Ovary (tissue), 9 donors: ENCODE measurements around the gene ISG20L2. TPM values are rescaled to one million over a fixed set of nuclear protein-coding genes. Genes with fewer than 3 reads are reported as not detected.

Source experiments
- DNase-seq, 5 donors: peaks; one replicate each; pipeline ENCODE4 v3.0.0-alpha.2; 2019 to 2020
- H3K27ac ChIP-seq, 2 donors: fragments of 200-600 bp; one replicate each; pipeline versions ENCODE4 v1.5.1 to v1.8.0; 2019 to 2022
- H3K27me3 ChIP-seq: fragments of 200-600 bp; one replicate; pipeline ENCODE4 v1.8.0; 2022
- H3K36me3 ChIP-seq: fragments of 200-600 bp; sonication (generic); one replicate; pipeline ENCODE4 v1.5.1; 2019
- H3K4me1 ChIP-seq: one replicate; pipeline ENCODE4 v1.8.1; 2013; ENCODE audit warnings: mild to moderate bottlenecking, moderate library complexity; ENCODE audit not compliant: insufficient read depth
- H3K4me3 ChIP-seq: fragments of 200-600 bp; sonication (generic); one replicate; pipeline ENCODE4 v1.5.1; 2017
- H3K9me3 ChIP-seq, 2 donors: fragments of 200-600 bp in 1 of 2; sonication (generic) in 1 of 2; one replicate each; pipeline versions ENCODE4 v1.5.1 to v1.8.1; 2013 to 2019; ENCODE audit warnings: mild to moderate bottlenecking in 1 of 2, moderate library complexity in 1 of 2
- CTCF ChIP-seq, 3 donors: fragments of 450-650 bp in 2 of 3; fragments of 200-600 bp in 1 of 3; IDR thresholded peaks; one replicate each; pipeline versions ENCODE4 v1.5.1 to v1.8.0; 2016 to 2022; ENCODE audit warnings: antibody characterized with exemption in 3 of 3, mild to moderate bottlenecking in 1 of 3
- EP300 ChIP-seq: sonication (generic); formaldehyde crosslinking; IDR thresholded peaks from one replicate; pipeline ENCODE4 v1.6.1; 2017; ENCODE audit warnings: antibody characterized with exemption
- POLR2A ChIP-seq: fragments of 450-650 bp; IDR thresholded peaks from one replicate; pipeline ENCODE4 v1.6.1; 2017; ENCODE audit warnings: antibody characterized with exemption, mild to moderate bottlenecking, moderate library complexity
- WGBS, 3 donors: extraction: QIAGEN DNeasy Blood & Tissue Kit in 1 of 3; methylation state at CpG; one replicate each; pipeline versions ENCODE4 v1.1.5 to v1.1.7; 2013 to 2017; 5-methylcytosine and 5-hydroxymethylcytosine counted together
- intact Hi-C, 4 donors: fragments of 100-400 bp; cut with DNase I; formaldehyde crosslinking; loops; one replicate each; pipeline versions ENCODE4 v1.11.0 to v1.15.1; 2022 to 2023
- polyA plus RNA-seq, 2 donors: library from polyadenylated mRNA; stranded (reverse); fragments of 200-250 nt in 1 of 2; fragments of 350-450 nt in 1 of 2; fragmentation: Illumina TruSeq in 1 of 2; extraction: RNeasy Lipid Tissue Mini Kit (QIAGEN cat#74804) in 1 of 2; gene quantifications; one replicate each; pipeline ENCODE4 v1.2.3, GENCODE V29; 2013 to 2014
- total RNA-seq, 7 donors: library from RNA; depleted of rRNA in 2 of 7; stranded (reverse); fragments of >200 nt in 2 of 7; fragmentation: NEBNext Ultra II Directional in 3 of 7; extraction: Animal tissue kit (Norgen Biotek cat#: 25700) in 3 of 7; gene quantifications; one replicate each; pipeline versions ENCODE4 v1.1.0 to v1.2.4, GENCODE V29; 2016 to 2023
- donor health status: DM: no; HTN: no; CAD: no; lungs with moderate emphysema.
- donor health status: DM: no; HTN: no; CAD: no.
- donor health status: Bipolar disorder and iron deficiency.
- donor health status: DM: yes; HTN: yes; CAD: no.
- donor health status: DM: no; HTN: no; CAD: no.
- donor health status: DM: yes; HTN: yes; CAD: no.

ISG20L2 gene
- total and polyA plus RNA-seq, 9 donors: 11.7 to 58.7 (median 26.1) TPM

DNA sequence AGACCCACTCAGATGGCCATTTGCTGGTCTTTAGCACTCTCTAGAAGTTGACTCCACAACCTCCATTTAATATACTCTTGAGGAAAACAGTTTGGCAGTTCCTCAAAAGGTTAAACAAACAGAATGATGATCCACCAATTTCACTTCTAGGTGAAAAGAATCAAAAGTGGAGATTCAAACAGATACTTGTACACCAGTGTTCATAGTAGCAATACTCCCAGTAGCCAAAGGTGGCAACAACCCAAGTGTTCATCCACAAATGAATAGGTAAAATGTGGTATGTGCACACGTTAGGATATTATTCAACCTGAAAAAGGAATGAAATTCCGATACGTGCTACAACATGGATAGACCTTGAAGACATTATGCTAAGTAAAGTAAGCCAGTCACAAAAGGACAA, 45.0 kb upstream of the ISG20L2 start:
- H3K4me1 ChIP-seq: peaks cover 10% of the 10 kb centered on the region
- no peaks in the 10 kb centered on the region for H3K36me3 ChIP-seq
- TF ChIP-seq CTCF (IDR thresholded peaks at IDR 0.05) (no peak), EP300 (no peak), POLR2A (no peak)
- DNase-seq: no peak
- no peaks in the 10 kb centered on the region for H3K9me3 ChIP-seq
- intact Hi-C loops: loop anchor here in 1 of 4 donors (10.0 kb wide), 1 partner anchor 111 kb away; no protein-coding TSS in a partner anchor
- H3K27me3 ChIP-seq: no peaks in the 10 kb centered on the region
- 92 to 94% (median 93%) methylated on average over 3 of the region's 3 CpGs for WGBS, 3 donors
- no peak overlapping the region for H3K27ac ChIP-seq
- H3K4me3 ChIP-seq: no peak overlapping the region

DNA sequence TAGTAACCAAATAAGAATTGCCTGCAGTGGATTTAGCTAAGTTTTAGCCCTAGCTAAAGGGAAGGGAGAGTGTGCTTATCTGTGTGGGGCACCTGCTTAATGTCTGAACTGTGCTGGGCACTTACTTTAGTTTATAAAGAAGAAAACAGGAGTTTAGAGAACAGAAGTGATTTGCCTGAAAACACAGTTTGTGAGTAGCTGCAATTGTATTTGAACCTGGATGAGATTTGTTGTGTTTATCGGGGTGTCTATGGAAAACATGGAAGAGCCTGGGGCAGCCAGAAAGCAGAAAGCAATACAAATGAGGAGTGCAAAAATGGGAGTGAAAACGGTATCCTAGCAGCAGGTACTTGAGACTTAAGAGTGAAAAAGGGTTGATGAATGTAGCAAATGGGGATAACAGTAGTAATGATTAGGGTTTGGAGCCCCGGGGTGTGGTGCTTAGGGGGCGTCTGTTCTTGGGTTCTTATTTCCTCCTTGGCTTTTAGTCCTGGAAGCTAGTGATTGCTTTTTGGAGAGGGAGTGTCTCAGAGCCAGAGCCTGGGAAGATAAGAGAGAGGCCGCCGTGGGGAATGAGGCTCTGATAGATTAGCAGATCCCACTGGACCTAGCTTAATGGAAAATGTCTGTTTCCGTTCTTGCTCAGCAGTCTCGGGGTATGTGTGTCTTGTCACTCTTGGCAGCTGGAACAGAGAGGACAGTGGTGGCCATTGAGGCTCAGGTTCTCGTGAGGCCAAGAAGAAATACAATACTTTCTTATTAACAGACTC, 44.3 kb upstream of the ISG20L2 start:
- 22 to 25% (median 25%) methylated on average over 9 of the region's 9 CpGs for WGBS, 3 donors
- TF ChIP-seq CTCF (IDR thresholded peaks at IDR 0.05) (no peak), POLR2A (no peak), EP300 (no peak)
- intact Hi-C loops: loop anchor here in 1 of 4 donors (10.0 kb wide), 1 partner anchor 112 kb away; no protein-coding TSS in a partner anchor

DNA sequence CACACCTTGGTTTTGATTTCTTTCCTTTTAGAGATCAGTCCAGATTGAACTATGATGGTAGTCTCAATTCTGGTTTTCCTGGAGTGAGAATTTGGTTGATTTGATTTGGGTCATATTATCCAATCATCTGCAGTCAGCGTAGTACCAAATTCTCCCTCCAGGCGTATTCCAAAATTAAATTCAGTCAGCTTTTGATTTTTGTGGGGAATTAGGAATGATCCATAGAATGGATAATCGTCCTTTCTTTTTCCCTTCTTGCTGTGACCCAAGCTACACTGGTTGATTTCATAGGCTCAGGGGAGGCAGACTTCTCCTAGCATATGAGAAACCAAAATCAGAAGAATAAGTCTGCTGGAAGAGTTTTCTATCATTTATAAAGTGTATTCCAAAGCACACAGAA, 43.7 kb upstream of the ISG20L2 start:
- Histone ChIP-seq H3K27me3 (no peaks in the 10 kb centered on the region), H3K4me1 (peaks cover 8% of the 10 kb centered on the region), H3K4me3 (no peak overlapping the region), H3K9me3 (no peaks in the 10 kb centered on the region), H3K27ac (no peak overlapping the region), H3K36me3 (no peaks in the 10 kb centered on the region)
- DNase-seq: no peak
- intact Hi-C loops: loop anchor here in 1 of 4 donors (10.0 kb wide), 1 partner anchor 113 kb away; no protein-coding TSS in a partner anchor
- TF ChIP-seq CTCF (IDR thresholded peaks at IDR 0.05) (no peak), EP300 (no peak), POLR2A (no peak)
- 73 to 83% (median 73%) methylated on average over 3 of the region's 3 CpGs for WGBS, 3 donors

More for the DNA sequence above, 44.3 kb upstream of the ISG20L2 start:
- Histone ChIP-seq H3K36me3 (no peaks in the 10 kb centered on the region), H3K27me3 (no peaks in the 10 kb centered on the region), H3K4me1 (peaks cover 10% of the 10 kb centered on the region), H3K9me3 (no peaks in the 10 kb centered on the region), H3K27ac (no peak overlapping the region), H3K4me3 (no peak overlapping the region)
- no peak for DNase-seq

GRCh38 chr1:156768610-156769295, 40.2 kb upstream of the ISG20L2 start:
- 11 to 14% (median 11%) methylated on average over 8 of the region's 8 CpGs for WGBS, 3 donors
- H3K27ac ChIP-seq: no peak overlapping the region
- DNase-seq: no peak
- peak overlapping the region; percentile 85 for H3K4me3 ChIP-seq
- TF ChIP-seq EP300 (no peak), CTCF (IDR thresholded peaks at IDR 0.05) (no peak), POLR2A (no peak)
- intact Hi-C loops: no loop called here
- H3K4me1 ChIP-seq: peaks cover 7% of the 10 kb centered on the region
- H3K9me3 ChIP-seq: no peaks in the 10 kb centered on the region
- no peaks in the 10 kb centered on the region for H3K27me3 ChIP-seq
- no peaks in the 10 kb centered on the region for H3K36me3 ChIP-seq
